Measurements from ENCODE around the gene SLC12A2. TPM values are rescaled to one million over a fixed set of nuclear protein-coding genes. Genes with fewer than 3 reads are reported as not detected.

The SLC12A2 gene
- total and polyA plus RNA-seq, 2 experiments from 2014 or later: 8.1 to 21.3 TPM

GRCh38 chr5:128109138-128109537, 25.6 kb downstream of the SLC12A2 start:
- H4K20me1 ChIP-seq (replicated peaks; ENCODE audit: insufficient read depth): no peaks in the 10 kb centered on the region; the same call in 1 of the 2 replicates
- Mint-ChIP-seq H3K27ac (no peak overlapping the region), H3K4me1 (peaks cover 3% of the 10 kb centered on the region; the same call in 1 of the 3 replicates), H3K36me3 (ENCODE audit: low read depth) (no peaks in the 10 kb centered on the region), H3K27me3 (ENCODE audit: insufficient read depth, low read depth, poor library complexity) (peaks cover 2% of the 10 kb centered on the region), H3K4me3 (no peak overlapping the region), H3K9me3 (no peaks in the 10 kb centered on the region)
- H3K27ac ChIP-seq (ENCODE audit: low read depth): no peak overlapping the region
- no peak overlapping the region for H2AFZ ChIP-seq
- no peaks in the 10 kb centered on the region; the same call in 1 of the 2 replicates for H3K4me1 ChIP-seq (ENCODE audit: insufficient read depth)
- H3K79me2 ChIP-seq (replicated peaks; ENCODE audit: insufficient read depth): 0 out of 2 replicates have a peak, but pooled peaks cover 3% of the 10 kb centered on the region
- no peaks in the 10 kb centered on the region for H3K9me2 ChIP-seq (ENCODE audit: insufficient read depth)
- TF ChIP-seq CTCF (conservative IDR thresholded peaks at IDR 0.05; ENCODE audit: low read depth in 2 of 2) (no peak), ETS1 (IDR thresholded peaks at IDR 0.05) (no peak), STAT1 (IDR thresholded peaks at IDR 0.05; ENCODE audit: unreplicated experiment) (no peak), JUNB (IDR thresholded peaks at IDR 0.05; ENCODE audit: unreplicated experiment) (no peak), ZNF331 (CRISPR knock-in tag; IDR thresholded peaks at IDR 0.05; ENCODE audit: low read depth) (no peak), EZH2 (IDR thresholded peaks at IDR 0.05; ENCODE audit: low read depth, unreplicated experiment) (no peak), EZH2phosphoT487 (IDR thresholded peaks at IDR 0.05; ENCODE audit: unreplicated experiment) (no peak)
- TF ChIP-seq, protein P1, sequence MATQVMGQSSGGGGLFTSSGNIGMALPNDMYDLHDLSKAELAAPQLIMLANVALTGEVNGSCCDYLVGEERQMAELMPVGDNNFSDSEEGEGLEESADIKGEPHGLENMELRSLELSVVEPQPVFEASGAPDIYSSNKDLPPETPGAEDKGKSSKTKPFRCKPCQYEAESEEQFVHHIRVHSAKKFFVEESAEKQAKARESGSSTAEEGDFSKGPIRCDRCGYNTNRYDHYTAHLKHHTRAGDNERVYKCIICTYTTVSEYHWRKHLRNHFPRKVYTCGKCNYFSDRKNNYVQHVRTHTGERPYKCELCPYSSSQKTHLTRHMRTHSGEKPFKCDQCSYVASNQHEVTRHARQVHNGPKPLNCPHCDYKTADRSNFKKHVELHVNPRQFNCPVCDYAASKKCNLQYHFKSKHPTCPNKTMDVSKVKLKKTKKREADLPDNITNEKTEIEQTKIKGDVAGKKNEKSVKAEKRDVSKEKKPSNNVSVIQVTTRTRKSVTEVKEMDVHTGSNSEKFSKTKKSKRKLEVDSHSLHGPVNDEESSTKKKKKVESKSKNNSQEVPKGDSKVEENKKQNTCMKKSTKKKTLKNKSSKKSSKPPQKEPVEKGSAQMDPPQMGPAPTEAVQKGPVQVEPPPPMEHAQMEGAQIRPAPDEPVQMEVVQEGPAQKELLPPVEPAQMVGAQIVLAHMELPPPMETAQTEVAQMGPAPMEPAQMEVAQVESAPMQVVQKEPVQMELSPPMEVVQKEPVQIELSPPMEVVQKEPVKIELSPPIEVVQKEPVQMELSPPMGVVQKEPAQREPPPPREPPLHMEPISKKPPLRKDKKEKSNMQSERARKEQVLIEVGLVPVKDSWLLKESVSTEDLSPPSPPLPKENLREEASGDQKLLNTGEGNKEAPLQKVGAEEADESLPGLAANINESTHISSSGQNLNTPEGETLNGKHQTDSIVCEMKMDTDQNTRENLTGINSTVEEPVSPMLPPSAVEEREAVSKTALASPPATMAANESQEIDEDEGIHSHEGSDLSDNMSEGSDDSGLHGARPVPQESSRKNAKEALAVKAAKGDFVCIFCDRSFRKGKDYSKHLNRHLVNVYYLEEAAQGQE (IDR thresholded peaks at IDR 0.05; ENCODE audit: unreplicated experiment): no peak
- H3K4me3 ChIP-seq: no peak overlapping the region
- H3K27me3 ChIP-seq (ENCODE audit: insufficient read depth): no peaks in the 10 kb centered on the region
- no peak overlapping the region for H3K4me2 ChIP-seq
- ATAC-seq (no peak), DNase-seq (ENCODE audit: low spot score) (no peak)
- no peaks in the 10 kb centered on the region for H3F3A ChIP-seq (replicated peaks; ENCODE audit: low read depth)
- no peaks in the 10 kb centered on the region for H3K36me3 ChIP-seq (ENCODE audit: insufficient read depth)

- Histone ChIP-seq H3K4me2 (no peak overlapping the region), H4K20me1 (replicated peaks; ENCODE audit: insufficient read depth) (no peaks in the 10 kb centered on the region; the same call in 1 of the 2 replicates), H2AFZ (no peak overlapping the region), H3K9me2 (ENCODE audit: insufficient read depth) (no peaks in the 10 kb centered on the region), H3K36me3 (ENCODE audit: insufficient read depth) (no peaks in the 10 kb centered on the region), H3K27ac (ENCODE audit: low read depth) (no peak overlapping the region), H3K79me2 (replicated peaks; ENCODE audit: insufficient read depth) (0 out of 2 replicates have a peak, but pooled peaks cover 3% of the 10 kb centered on the region), H3K4me1 (ENCODE audit: insufficient read depth) (no peaks in the 10 kb centered on the region; the same call in 1 of the 2 replicates), H3K4me3 (no peak overlapping the region), H3F3A (replicated peaks; ENCODE audit: low read depth) (no peaks in the 10 kb centered on the region), H3K27me3 (ENCODE audit: insufficient read depth) (no peaks in the 10 kb centered on the region)
- Mint-ChIP-seq H3K4me3 (no peak overlapping the region), H3K9me3 (no peaks in the 10 kb centered on the region), H3K36me3 (ENCODE audit: low read depth) (peaks cover 1% of the 10 kb centered on the region; the same call in 2 of the 3 replicates), H3K4me1 (peaks cover 3% of the 10 kb centered on the region; the same call in 1 of the 3 replicates), H3K27ac (no peak overlapping the region), H3K27me3 (ENCODE audit: insufficient read depth, low read depth, poor library complexity) (peaks cover 2% of the 10 kb centered on the region)
- DNase-seq (ENCODE audit: low spot score) (no peak), ATAC-seq (no peak)
- no peak for TF ChIP-seq ETS1 (IDR thresholded peaks at IDR 0.05)
Observed at GRCh38 chr5:128109766-128110165, 26.2 kb downstream of the SLC12A2 start.

All from GM23338 (cell line).